Activated CD4-positive, CD25-positive, alpha-beta regulatory T cell treated with anti-CD3 and anti-CD28 coated beads, Interleukin-2, amount 50 U/mL, for 24 hours (primary cell): ENCODE results near the gene VSNL1.

Source experiments
- ATAC-seq, 2 donors: fragments of 150-1000 bp; cut with Tn5 transposase; one replicate each; pipeline ENCODE4 v1.10.0; 2021; ENCODE audit warnings: mild to moderate bottlenecking in 1 of 2, moderate library complexity in 1 of 2

The VSNL1 gene

DNA sequence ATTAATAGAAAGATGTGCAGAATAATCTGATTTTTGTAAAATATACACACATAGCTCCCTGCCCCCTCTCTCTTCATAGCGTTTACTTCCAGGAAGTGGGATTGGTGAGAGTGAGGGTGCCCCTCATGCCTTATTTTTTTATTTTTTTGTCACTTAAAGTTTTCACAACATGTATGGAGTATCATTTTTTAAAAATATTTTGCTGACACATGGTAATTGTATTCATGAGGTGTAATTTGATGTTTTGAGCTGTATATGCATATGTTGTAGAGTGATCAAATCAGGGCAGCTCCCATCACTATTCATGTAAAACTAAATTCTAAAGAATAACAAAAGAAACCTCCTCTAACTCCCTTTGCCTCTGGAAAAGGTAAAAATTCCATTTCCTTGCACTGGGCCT is 74.7 kb downstream of the VSNL1 start:
- ATAC-seq, result no peak

DNA sequence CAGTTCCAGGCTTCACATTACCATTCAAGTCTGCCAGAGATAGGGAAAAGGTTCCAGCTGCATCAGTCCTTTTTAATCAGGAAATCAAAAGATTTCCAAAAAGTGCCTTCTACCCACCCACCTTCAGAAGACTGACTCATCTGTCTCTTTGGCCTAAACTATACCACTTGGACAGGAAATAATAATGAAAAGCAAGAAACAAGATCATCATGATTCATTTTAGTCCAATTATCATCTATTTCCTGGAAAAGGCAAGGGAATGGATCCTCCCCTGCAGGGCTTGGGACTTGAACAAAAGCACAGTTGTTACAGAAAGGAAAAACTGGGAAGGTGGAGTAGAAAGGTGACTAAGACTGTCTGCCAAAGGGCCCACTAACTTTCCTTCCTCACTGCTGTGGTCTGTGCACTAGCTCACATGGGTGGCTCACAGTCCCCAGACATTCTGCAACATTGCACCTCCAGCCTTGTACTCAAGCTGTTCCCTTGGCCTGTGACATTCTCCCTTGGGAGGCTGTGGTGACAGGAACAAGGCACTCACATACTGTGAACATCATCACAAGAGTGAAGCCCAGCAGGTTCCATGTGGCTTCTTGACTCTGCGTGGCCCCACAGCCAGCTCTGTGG is 75.3 kb downstream of the VSNL1 start:
- no peak for ATAC-seq

DNA sequence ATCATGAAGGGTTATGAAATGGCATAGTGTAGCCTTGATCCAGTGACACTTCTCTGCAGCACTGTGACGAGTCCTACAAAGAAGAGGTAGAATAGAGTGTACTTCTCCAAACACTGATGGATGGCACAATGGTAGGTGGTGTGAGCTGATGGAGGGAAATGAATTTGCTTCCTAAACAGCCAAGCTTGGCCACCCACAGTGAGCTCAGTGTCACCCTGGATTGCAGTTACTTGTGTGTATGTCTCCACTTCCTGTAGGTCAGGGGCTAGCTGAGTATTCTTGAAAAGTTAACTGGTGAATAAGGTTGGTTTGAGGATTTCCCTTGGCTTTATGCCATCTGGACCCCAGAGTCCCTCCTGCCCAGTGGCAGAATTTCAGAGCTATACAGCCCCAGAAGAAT is 75.9 kb downstream of the VSNL1 start:
- no peak for ATAC-seq

DNA sequence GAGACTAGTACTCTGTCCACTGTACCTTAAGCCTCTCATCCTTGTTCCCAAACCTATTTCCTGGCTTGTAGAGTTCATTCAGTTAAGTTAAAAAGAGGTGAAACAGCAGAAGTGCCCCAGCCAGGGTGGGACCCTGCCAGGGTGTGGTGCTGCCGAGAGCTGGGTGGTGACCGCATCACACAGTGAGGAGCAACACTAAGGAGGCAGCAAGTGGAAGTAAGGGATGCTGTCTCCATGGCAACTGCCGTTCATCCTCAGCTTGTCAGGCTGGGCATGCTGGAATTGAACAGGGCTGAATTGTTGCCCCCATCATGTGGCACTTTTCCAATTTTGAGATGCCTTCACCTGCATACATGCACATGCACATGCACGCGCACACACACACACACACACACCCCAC is 77.0 kb downstream of the VSNL1 start:
- no peak for ATAC-seq

DNA sequence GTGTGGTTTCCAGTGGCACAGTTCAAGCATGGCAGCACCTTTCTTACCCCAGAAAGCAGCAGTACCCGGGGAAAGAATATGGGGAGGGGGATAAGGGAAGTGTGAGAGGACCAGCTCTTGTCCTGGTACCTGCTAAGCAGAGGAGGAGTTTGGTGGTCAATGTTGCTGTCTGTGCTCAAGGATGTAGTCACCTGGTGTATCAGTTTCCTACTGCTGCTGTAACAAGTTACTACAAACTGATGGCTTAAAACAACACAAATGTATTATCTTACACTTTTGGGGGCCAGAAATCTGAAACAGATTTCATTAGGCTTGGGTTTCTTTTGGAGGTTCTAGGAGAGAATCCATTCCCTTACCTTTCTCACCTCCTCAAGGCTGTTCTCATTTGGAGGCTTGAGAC is 77.5 kb downstream of the VSNL1 start:
- ATAC-seq, result no peak

DNA sequence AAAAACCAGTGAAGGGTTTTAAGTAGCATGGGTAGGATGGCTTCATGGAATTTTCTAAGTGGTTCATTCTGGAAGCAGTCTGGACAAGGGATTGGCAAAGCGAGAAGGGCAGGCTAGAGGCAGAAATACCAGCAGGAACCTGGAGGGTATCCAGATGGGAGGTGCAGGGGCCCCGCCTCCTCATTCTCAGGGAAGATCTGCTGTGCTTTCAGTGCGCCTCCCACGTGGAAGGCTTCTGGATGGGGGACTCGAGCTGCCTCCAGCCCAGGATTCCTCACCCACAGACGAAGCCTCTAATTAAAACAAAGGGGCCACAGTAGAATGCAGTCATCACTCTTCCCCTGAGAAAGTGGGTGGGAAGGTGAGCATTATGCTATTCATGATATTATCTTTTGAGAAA is 79.8 kb downstream of the VSNL1 start:
- ATAC-seq, result no peak

DNA sequence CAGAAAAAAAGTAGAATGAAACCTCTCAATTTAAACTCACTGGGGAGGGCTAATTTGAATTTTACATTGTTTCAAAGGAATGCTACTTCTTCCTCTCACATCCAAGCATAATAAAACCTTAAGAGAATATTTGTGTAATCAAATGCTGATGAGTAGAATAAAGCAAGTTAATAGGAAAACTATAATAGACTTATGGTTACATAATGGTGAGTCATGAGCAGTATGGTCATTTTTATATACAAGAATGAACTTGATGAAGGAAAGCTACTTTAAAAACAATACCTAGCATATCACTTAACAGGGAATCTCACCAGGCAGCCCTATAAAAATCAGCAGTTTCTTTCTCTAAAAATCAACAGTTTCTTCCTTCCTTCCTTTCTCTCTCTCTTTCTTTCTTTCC is 80.3 kb downstream of the VSNL1 start:
- no peak for ATAC-seq

DNA sequence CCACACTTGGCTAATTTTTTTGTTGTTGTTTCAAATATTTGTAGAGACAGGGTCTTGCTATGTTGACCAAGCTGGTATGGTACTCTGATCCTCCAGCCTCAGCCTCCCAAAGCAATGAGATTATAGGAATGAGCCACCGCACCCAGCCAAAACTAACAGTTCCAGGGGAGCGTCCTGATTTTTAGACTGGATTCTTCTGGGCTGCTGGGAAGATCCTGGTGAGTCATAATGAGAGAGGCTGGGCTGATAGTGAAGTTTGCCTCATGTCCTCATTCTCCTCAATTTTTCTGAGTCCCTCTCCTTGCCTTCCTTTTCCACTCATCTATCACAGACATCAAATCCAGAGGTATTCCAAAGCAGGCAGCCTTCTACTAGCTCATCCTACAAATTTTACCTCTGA is 81.3 kb downstream of the VSNL1 start:
- ATAC-seq, result no peak

DNA sequence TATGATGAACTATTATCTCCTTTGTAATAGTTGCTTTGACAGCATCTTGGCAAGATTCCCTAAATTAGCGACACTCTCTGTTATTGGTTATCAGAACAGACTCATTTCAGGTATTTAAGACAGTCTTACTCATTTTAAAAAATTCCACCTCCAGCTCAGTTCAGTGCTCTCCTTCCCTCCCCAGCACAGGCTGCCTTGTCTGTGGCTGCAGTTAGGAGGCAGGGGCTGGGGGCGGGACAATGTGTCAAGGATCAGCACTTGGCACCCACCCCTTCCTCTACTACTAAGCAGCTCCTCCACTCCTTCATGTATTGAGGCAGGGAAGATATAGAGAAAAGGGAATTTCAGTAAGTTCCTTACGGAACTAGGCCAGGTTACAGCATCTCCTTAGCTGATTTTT is 85.0 kb downstream of the VSNL1 start:
- no peak for ATAC-seq

DNA sequence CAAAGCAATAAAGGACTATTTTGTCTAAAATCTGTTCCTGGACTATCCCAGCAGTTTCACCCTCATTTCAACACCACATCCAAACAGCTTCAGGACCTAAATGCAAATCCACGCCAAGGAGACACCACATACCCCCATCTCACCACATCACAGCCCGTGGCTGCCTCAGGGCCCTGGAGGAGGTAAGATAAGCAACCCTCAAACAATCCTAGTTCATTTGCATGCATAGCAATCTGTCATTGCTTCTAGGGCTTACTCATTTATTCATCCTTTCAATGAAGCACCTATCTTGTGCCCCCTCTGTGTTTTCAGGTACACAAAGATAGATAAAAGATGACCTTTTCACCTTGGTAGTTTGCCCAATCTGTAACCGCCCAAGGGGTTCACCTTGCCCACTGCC is 86.5 kb downstream of the VSNL1 start:
- ATAC-seq, result no peak

DNA sequence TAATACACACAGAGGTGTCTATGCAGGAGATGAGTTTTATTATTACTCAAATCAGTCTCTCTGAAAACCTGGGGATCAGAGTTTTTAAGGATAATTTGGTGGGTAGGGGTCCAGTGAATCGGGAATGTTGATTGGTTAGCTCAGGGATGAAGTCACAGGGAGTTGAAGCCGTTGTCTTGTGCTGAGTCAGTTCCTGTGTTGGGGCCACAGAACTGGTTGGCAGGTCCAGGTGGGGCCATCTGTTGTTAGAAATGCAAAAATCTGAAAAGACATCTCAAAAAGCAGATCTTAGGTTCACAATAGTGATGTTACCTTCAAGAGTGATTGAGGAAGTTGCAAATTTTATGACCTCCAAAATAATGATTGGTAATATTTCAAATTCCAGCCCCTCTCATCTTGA is 86.9 kb downstream of the VSNL1 start:
- no peak for ATAC-seq

DNA sequence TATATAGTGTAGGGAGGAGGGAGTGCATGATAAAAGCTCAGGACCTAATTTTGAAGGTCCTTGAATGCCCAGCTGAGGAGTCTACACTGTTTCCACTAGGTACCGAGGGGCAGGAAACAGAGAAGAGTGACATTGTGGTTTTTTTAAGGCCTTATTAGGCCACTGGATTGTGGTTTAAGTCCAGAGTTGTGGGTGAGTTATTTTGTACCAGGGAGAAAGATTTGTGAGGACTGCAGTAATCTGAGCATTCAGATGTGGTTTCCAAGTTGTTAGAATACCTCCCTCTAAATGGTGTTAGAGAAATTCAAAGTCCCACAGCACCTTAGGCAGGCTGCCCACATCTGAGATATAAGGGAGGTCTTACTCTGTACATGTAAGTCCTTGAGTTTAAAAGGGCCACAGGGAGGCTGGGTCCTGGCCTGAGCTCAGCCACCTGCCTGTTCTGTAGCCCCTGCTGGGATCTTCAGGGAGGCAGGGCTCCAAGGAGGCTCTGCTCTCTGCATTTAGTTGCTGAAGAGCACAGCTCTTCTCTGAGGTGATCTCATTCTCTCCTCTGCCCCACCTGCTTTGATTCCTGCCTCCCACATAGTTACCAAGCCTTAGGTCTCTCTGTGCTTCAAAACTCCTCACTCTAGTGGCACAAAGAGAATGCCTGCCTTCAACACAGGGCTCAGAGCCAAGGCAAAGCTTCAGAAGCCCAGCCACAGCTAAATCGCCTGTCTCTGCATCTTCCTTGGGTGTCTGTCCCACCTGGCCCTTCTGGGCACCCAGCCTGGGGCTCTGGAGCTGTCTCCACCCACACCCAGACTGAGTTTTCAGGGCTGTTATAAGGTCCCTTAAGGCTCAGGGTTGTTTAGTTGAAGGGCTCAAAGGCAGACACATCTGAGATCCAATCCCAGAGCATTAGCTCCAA is 88.1 kb downstream of the VSNL1 start:
- ATAC-seq, result no peak

DNA sequence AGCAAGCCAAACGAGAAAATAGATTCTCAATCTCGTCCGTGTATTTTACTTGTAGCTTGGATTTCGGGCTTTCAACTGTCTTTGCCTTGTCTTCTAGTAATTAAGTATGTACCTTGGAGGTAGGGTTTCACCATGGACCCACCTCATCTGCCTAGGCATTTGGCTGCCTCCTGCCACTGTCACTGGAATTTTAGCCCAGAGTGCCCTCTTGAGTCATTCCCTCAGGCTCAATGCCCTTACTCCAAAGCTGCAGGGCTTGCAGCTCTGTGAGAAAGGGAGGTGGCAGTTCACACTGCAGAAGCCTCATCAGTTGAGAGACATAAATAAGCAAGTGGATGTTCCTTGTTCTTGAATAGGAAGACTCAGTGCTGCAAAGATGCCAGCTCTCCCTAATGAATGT is 89.6 kb downstream of the VSNL1 start:
- no peak for ATAC-seq

DNA sequence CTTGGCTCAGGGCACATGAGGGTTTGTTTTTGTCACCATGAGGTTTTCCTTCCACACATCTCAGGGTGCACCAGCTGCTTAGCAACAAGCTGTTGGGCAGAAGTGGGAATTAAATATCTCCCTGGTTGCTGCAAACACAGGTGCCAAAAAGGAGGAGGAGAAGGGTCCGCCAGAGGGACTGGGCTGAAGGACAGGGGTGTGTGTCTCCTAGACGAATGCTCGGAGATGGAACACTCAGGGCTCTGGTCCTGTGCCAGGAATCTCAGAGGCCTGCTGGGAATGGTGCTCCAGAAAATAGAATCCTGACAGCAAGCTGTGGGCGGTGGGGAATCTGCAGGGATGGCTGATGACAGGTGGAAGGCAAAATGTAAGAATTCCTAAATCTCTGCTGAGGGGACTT is 94.5 kb downstream of the VSNL1 start:
- no peak for ATAC-seq

DNA sequence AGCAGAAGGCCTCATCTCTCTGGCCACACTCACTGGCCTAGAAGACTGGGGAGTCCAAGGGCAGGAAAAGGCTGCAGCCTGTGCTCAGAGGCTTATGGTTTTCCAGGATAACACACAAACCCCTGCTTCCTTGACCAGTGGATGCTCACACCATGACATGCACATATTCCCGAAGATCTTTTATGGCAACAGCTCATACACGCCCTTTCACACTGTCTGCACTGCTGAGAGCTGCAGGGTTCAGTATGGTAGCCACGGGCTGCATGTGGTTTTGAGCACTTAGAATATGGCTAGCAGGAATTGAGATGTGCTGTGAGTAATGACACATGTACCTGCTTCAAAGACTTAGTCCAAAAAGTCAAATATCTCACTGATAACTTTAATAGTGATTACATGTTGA is 95.8 kb downstream of the VSNL1 start:
- ATAC-seq, result no peak

DNA sequence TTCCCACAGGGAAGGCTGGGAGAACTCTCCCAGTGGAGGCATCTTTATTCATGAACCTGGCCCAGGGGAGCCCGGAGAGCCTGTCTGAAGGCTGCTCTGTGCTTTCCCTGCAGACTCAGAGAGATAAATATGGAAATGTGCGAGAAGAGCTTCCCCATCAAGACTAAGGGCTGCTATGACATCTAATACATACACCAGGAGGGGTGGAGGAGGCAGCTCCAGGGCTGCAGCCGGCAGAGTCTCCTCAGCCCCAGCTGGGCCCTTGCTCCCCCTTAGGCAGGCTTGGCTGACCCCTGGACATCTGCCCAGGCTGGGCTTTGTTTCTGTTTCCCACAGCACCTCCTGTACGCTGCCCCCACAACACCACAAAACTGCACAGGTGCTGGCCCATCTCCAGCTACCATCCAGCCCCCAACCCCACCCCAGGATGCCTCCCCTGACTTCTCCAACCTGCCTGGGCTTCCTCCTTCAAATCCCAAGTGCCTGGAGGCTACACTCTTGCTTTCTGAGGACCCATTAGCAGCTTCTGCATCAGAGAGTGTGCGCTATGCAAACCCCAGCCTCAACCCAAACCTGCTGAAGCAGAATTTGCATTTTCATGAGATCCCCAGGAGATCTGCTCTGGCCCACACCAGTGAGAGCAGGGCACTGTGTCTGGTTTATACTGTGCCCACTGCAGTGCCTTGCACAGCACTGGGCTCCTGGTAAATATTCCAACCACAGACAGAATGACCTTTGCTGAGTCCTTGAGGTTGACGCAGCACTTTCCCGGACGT is 96.8 kb downstream of the VSNL1 start:
- no peak for ATAC-seq

DNA sequence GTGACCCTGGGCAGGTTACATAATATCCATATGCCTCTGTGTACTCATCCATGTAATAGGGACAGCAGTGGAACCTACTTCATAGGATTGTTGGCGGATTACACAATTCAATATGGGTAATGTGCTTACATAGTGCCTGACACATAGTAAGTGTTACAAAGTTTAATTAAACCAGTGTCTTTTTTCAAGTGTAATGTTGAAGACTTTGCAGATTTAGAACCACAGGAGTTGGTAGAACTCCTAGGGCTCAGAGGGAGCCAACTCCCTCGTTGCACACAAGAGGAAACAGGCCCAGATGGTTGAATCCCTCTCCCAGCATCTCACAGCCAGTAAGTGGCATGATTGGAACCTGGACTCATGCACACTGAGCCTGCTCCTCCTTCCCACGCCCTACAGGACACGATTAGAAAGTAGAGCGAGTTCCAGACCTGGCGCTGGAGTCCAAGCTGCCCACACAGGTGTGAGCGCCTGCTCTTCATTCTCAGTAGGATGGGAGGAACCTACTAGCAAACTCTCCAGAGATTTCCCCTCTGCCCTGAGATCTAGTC is 97.8 kb downstream of the VSNL1 start:
- no peak for ATAC-seq

DNA sequence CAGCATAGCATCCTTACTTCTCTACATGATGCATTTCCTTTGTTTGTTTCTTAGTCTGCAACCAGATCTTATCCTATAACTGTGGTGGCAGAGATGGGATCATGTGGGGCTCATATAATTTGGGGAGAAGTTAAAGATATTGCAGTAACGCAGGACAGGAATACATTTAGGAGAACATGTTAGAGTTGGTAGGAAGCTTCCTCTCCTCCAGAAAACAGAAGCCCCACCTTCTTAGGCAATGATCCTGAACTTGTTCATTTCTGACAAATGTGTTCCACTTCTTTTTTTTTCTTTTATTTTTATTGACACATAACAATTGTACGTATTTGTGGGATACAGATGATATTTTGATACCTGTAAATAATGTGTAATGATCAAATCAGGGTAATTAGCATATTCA is 99.9 kb downstream of the VSNL1 start:
- no peak for ATAC-seq

DNA sequence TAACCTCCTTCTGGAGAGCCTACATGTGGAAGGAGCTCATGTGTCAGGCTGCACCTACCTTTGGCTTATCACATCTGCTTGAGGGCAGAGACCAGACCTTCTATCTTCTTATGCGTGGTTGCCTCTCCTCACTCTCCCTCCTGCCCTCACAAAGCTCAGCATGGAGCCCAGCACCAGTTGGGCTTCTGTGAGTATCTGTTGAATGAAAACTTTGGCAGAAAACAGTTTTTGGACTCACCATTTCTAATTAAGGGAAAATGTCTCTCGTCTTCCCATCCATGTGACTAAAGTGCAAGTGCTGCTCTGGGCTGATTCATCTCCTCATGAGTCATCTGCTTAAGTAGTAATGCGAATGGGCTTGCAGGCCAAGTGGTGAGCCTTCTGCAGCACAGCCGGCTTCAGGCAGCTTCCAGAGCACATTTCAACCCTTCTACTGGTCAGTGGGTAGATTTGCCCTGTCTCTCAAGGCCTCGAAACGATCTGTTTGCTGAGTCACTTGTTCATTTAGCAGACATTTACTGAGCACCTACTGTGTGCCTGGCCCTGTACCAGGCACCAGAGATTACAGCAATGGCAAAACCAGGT is 102.6 kb downstream of the VSNL1 start:
- peak; percentile 63 to 70 for ATAC-seq

DNA sequence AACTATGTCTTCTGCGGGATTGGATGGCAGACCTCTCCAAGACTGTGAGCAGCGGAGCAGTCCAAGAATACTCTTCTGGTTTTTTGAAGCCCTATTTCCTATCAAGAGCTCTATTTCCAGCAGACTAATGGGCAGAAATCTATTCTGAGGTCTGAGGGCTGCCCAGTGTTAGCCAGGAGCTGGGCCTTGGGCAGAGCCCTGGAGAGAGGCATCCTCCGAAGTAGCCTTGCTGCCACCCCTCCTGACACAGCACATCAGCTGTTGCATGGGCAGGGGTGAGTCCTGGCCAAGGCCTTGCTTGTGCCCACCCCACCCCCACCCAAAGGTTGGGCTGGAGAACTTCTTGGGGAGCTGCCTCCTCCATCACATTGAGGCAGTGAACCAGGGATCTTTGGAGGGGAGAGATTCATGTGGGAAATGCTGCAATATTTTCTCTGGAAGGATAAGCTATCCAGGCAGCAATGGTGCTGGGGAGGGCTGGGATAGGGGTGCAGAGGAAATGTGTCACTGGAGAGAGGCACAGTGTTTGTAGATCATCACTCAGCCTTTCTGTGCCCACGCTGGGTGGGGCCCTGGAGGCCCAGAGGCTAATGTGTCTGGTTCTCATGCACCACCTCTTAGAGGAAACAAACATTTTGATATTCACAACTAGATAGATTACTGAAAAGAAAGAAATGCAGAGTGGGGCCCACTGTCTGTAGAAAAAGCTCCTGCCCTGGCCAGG is 104.7 kb downstream of the VSNL1 start:
- ATAC-seq, result no peak

DNA sequence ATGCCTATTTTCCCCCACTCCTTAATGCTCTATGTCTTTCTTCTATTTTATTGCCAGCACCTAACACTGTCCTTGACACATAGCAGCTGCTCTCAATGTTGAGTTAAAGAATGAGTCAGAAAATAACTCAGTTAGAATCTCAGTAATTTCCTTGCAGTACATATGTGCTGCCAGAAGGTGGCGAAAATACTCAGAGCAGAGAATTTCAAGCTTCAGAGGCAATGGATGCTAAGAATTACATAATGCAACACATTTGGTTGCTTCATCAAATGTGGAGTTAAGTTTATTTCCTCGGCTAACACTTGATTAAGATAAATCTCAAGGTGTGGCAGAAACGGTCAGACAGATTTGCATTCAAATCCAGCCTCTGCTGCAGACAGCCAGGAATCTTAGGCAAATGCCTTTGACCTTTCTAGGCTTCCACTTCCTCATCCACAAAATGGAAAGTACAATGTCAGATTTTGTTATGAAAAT is 105.6 kb downstream of the VSNL1 start:
- ATAC-seq, result peak; percentile 77 to 84
